Ishikawa (cell line): ENCODE measurements around the gene NR2F2.

Source experiments
- CEBPB ChIP-seq: IDR thresholded peaks from 2 replicates; pipeline ENCODE4 v1.6.1; 2012
- CREB1 ChIP-seq: IDR thresholded peaks from 2 replicates; pipeline ENCODE4 v1.6.1; 2012; ENCODE audit warnings: low read depth
- EGR1 ChIP-seq: IDR thresholded peaks from 2 replicates; pipeline ENCODE4 v1.6.1; 2012
- EP300 ChIP-seq: IDR thresholded peaks from 2 replicates; pipeline ENCODE4 v1.6.1; 2012; ENCODE audit warnings: borderline replicate concordance
- FOXM1 ChIP-seq: IDR thresholded peaks from 2 replicates; pipeline ENCODE4 v1.6.1; 2012; ENCODE audit warnings: low read depth, borderline replicate concordance
- RAD21 ChIP-seq: IDR thresholded peaks from 2 replicates; pipeline ENCODE4 v1.6.1; 2012; ENCODE audit warnings: low read depth
- TAF1 ChIP-seq: IDR thresholded peaks from 2 replicates; pipeline ENCODE4 v1.6.1; 2012; ENCODE audit warnings: low read depth, mild to moderate bottlenecking
- TCF12 ChIP-seq: IDR thresholded peaks from 2 replicates; pipeline ENCODE4 v1.6.1; 2012; ENCODE audit warnings: low read depth
- YY1 ChIP-seq: IDR thresholded peaks from 2 replicates; pipeline ENCODE4 v1.6.1; 2012; ENCODE audit warnings: low read depth
- TF ChIP-seq, protein P1 (sequence below): IDR thresholded peaks from 2 replicates; pipeline ENCODE4 v1.6.1; 2012; ENCODE audit warnings: low read depth, mild to moderate bottlenecking
- TF ChIP-seq, protein P2 (sequence below): IDR thresholded peaks from 2 replicates; pipeline ENCODE4 v1.6.1; 2012

DNA sequence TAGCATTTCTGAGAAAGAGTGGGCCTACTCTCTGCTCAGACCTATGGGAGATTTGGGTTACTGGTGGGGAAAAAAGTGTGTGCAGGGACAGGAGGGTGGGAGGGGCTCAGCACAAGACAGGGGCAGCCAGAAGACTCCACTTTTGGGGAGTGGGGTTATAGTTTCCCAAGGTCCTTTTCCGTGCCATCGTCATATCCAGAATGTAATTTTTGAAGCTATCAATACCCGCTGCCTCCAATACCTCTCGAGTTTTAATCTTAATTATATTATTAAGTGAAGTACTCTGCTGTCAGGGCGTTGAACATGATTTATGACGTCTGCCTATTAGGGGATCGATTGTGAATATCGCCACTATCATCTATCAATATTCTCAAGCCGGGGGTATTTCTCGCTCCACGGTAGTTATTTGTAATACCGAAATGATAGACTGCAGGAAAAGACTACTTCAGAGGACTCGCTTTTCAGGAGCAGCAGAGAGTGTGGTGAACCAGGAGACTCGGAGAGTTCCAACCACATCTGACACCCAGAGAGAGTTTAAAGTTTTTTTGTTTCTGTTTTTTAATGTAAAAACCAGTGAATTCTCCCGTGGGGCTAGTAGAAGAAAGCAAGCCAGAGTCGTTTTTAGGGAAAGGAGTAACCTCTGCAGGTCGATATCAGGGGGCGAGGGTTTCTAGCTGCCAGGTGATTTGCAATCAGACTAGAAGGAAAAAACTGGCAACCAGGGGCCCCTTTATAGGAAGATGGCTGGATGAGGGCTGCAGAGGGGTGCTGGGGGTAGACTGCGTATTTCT, 20.6 kb downstream of the NR2F2 start:
- no peak for TF ChIP-seq TAF1
- TF ChIP-seq, protein P1, sequence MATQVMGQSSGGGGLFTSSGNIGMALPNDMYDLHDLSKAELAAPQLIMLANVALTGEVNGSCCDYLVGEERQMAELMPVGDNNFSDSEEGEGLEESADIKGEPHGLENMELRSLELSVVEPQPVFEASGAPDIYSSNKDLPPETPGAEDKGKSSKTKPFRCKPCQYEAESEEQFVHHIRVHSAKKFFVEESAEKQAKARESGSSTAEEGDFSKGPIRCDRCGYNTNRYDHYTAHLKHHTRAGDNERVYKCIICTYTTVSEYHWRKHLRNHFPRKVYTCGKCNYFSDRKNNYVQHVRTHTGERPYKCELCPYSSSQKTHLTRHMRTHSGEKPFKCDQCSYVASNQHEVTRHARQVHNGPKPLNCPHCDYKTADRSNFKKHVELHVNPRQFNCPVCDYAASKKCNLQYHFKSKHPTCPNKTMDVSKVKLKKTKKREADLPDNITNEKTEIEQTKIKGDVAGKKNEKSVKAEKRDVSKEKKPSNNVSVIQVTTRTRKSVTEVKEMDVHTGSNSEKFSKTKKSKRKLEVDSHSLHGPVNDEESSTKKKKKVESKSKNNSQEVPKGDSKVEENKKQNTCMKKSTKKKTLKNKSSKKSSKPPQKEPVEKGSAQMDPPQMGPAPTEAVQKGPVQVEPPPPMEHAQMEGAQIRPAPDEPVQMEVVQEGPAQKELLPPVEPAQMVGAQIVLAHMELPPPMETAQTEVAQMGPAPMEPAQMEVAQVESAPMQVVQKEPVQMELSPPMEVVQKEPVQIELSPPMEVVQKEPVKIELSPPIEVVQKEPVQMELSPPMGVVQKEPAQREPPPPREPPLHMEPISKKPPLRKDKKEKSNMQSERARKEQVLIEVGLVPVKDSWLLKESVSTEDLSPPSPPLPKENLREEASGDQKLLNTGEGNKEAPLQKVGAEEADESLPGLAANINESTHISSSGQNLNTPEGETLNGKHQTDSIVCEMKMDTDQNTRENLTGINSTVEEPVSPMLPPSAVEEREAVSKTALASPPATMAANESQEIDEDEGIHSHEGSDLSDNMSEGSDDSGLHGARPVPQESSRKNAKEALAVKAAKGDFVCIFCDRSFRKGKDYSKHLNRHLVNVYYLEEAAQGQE = no peak
- no peak for TF ChIP-seq EP300
- no peak for TF ChIP-seq YY1
- TF ChIP-seq, protein P2, sequence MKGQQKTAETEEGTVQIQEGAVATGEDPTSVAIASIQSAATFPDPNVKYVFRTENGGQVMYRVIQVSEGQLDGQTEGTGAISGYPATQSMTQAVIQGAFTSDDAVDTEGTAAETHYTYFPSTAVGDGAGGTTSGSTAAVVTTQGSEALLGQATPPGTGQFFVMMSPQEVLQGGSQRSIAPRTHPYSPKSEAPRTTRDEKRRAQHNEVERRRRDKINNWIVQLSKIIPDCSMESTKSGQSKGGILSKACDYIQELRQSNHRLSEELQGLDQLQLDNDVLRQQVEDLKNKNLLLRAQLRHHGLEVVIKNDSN = no peak
- TF ChIP-seq EGR1 = no peak
- no peak for TF ChIP-seq CEBPB
- no peak for TF ChIP-seq RAD21
- TF ChIP-seq TCF12 = no peak
- TF ChIP-seq FOXM1 = no peak
- TF ChIP-seq CREB1 = no peak
